ENCODE results near the gene WDR37. TPM values are rescaled to one million over a fixed set of nuclear protein-coding genes. Genes with fewer than 3 reads are reported as not detected.

WDR37 gene
- total and polyA plus RNA-seq, 2 donors, result 8.9 to 12.2 TPM

DNA sequence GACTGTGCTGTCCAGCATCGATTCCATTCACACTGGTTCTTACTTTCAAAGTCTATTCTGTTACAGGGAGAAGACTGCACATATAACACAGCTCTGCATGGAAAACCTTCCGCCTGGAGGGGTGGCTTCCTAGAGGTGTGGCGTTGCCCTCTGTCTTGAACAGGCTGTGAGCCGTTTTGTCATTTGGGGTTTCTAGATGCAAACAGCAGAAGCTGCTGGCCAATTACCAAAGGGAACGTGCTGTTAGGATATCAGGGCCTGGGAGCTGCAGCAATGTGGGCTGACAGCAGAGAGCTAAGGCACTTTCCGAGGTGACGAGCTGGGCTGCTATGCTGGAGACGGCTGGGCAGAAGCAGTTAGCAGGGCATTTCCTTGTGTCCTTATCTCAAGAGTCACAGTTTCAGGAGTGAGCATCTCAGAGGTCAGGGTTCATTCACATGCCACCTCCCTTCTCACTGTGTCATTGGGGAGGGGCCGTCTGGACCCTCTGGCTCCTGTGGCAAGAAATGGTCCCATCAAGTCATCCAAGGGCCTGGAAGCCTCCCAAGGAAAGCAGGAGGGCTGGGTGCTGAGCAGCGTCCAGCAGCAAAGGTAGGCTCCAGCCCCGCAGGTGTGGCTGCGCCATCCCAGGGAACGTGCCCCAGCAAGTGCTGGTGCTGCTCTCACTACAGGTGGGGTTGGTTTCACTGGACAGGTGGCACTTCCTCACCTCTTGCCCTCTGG is 106.5 kb downstream of the WDR37 start:
- 71% methylated on average over 13 of the region's 13 CpGs for WGBS
- H3K4me1 ChIP-seq (ENCODE audit: insufficient read depth), result no peaks in the 10 kb centered on the region
- H3K36me3 ChIP-seq (ENCODE audit: insufficient read depth), result no peaks in the 10 kb centered on the region
- H3K4me3 ChIP-seq (ENCODE audit: low read depth, low read length), result no peak overlapping the region
- H3K27ac ChIP-seq (ENCODE audit: low read depth), result no peak overlapping the region
- no peak for DNase-seq (ENCODE audit: extremely low spot score)

DNA sequence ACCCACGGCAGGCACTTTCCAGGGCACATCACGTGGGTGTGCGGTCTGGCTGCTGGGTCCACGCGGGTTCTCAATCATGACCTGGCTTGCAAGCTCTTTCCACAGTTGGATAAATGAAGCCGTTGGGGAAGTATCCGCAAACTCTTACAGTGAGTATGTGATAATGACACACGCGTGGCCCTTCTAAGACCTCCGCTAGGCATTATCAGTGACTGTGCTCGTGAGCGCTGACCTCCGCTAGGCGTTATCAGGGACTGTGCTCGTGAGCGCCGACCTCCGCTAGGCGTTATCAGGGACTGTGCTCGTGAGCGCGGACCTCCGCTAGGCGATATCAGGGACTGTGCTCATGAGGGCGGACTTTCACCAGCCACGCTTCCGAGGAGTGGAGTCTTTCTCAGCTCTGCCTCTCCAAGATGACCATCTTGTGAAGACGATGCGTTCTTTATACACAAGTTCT is 107.0 kb downstream of the WDR37 start:
- Histone ChIP-seq H3K36me3 (ENCODE audit: insufficient read depth) (no peaks in the 10 kb centered on the region), H3K4me3 (ENCODE audit: low read depth, low read length) (no peak overlapping the region), H3K27ac (ENCODE audit: low read depth) (no peak overlapping the region), H3K4me1 (ENCODE audit: insufficient read depth) (no peaks in the 10 kb centered on the region)
- DNase-seq (ENCODE audit: extremely low spot score), result no peak
- WGBS, result 95% methylated on average over 29 of the region's 29 CpGs

DNA sequence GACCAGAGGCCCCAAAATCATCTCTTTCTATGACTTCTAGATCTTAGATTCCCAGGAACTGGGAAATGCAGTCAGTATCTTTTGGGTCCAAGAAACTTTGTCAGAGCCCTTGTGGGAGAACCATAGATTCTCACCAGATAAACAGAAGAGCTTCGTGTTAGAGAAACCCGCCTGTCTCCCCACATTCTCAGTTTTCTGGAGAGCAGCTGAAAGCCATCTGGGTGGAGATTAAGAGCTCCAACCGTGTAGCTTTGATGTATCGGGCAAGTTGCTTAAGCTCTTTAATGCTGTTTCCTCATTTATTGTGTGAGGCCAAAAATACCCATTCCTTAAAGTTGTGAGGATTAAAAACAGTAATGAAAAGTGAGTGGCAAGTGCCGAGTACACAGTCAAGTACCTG is 107.6 kb downstream of the WDR37 start:
- H3K4me1 ChIP-seq (ENCODE audit: insufficient read depth), result no peaks in the 10 kb centered on the region
- no peaks in the 10 kb centered on the region for H3K36me3 ChIP-seq (ENCODE audit: insufficient read depth)
- H3K4me3 ChIP-seq (ENCODE audit: low read depth, low read length), result no peak overlapping the region
- no peak for DNase-seq (ENCODE audit: extremely low spot score)
- WGBS, result 38% methylated on average over 5 of the region's 5 CpGs
- no peak overlapping the region for H3K27ac ChIP-seq (ENCODE audit: low read depth)

DNA sequence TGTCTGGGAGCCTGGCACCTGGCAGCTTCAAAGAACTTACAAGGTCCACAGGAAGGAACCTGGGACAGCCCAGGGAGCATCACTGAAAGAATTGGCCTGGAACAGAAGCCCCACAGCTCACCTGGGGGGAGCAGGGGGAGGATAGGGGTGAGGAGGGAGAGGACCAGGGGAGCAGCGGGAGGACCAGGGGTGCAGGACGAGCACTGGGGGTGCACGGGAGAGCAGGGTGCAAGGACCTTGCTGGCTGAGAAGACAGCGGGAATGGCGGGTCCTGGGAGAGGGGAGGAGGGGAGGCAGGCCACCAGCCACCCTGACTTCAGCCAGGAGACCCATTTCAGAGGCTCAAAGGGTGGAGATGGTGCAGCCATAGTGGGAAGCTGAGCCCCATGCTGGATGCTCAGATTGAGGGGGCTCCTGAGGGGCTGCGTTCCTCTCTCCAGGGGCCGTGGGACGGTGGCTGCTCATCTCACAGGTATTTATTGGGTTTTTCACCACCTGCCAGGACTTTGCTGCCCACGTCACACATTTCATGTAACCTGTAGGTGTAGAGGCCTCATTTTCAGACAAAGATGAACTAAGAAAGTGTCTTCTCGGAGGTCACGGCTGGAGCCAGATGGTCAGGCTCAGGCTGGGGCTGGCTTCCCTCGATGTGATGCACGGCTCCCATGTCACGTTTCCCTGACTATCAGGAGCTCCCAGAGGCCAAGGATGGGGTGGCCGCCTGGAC is 110.1 kb downstream of the WDR37 start:
- Histone ChIP-seq H3K36me3 (ENCODE audit: insufficient read depth) (no peaks in the 10 kb centered on the region), H3K27ac (ENCODE audit: low read depth) (no peak overlapping the region), H3K4me3 (ENCODE audit: low read depth, low read length) (no peak overlapping the region), H3K4me1 (ENCODE audit: insufficient read depth) (no peaks in the 10 kb centered on the region)
- WGBS, result 90% methylated on average over 15 of the region's 15 CpGs
- DNase-seq (ENCODE audit: extremely low spot score), result no peak

DNA sequence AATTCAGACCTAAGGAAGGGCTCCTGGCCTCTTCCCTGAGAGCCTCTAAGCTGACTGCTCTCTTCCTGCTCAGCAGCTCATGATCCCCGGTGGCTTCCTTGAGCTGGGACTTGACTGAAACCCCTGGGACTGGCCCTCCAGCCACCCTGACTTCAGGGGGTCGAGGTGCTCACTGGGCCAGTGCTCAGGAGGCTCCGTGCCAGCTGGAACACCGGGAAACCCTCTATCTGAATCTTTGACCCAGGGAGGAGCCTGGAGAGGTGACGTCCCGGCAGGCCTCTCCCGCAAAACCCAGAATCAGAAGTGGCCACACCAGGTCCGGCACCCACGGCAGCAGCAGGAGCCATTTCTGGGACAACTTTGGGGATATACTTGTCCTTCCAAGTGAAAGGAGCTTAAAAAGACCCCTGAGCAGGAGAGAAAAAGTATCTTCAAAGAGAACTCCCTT is 110.7 kb downstream of the WDR37 start:
- no peak for DNase-seq (ENCODE audit: extremely low spot score)
- Histone ChIP-seq H3K27ac (ENCODE audit: low read depth) (no peak overlapping the region), H3K4me1 (ENCODE audit: insufficient read depth) (no peaks in the 10 kb centered on the region), H3K4me3 (ENCODE audit: low read depth, low read length) (no peak overlapping the region), H3K36me3 (ENCODE audit: insufficient read depth) (no peaks in the 10 kb centered on the region)
- WGBS, result 87% methylated on average over 9 of the region's 9 CpGs

DNA sequence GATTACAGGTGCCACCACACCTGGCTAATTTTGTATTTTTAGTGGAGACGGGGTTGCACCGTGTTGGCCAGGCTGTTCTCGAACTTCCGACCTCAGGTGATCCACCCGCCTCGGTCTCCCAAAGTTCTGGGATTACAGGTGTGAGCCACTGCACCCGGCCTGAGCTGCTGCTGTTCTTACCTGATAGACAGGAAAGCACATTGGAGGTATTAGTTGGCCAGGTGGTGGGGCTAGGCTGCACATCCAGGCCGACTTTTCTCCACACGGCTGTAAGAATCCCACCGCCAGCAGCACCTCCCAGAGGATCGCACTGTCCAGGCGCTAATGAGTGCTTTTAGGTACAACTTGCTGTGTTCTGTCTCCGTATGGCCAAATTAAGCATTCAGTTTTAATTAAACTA is 112.6 kb downstream of the WDR37 start:
- no peaks in the 10 kb centered on the region for H3K4me1 ChIP-seq (ENCODE audit: insufficient read depth)
- DNase-seq (ENCODE audit: extremely low spot score), result no peak
- H3K36me3 ChIP-seq (ENCODE audit: insufficient read depth), result no peaks in the 10 kb centered on the region
- no peak overlapping the region for H3K4me3 ChIP-seq (ENCODE audit: low read depth, low read length)
- WGBS, result 91% methylated on average over 13 of the region's 13 CpGs
- H3K27ac ChIP-seq (ENCODE audit: low read depth), result no peak overlapping the region

DNA sequence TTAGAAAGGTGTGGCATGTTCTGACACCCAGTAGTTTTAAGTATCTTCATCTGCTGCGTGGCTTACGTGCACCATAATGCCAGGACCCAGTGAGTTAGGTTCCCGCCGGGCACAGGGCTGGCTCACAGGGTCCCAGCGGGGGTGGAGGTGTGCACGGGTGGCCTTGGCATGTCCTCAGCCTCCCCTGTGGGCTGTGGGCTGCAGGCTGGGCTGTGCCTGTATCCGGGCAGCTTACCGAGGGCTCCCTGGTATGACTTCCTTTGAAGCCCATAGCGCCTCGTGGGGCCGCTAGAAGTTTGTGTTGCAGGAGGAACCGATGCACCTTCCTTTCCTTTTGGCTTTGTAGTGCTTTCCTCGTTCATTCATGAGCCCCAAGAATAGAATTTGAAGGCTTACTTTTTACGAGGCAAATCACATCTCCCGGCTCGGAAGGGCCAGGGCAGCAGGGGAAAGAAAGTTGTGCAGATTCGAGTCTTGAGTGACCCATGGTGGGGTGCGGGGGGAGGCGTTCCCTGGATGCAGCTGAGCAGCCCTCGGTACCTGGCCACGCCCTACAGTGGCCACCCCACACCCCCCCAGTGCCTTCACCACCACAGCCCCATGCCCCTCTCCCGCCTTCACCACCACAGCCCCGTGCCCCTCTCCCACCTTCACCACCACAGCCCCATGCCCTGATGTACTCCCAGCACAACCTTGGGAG is 113.2 kb downstream of the WDR37 start:
- WGBS, result 71% methylated on average over 23 of the region's 23 CpGs
- Histone ChIP-seq H3K36me3 (ENCODE audit: insufficient read depth) (no peaks in the 10 kb centered on the region), H3K4me1 (ENCODE audit: insufficient read depth) (no peaks in the 10 kb centered on the region), H3K4me3 (ENCODE audit: low read depth, low read length) (no peak overlapping the region), H3K27ac (ENCODE audit: low read depth) (no peak overlapping the region)
- DNase-seq (ENCODE audit: extremely low spot score), result no peak

DNA sequence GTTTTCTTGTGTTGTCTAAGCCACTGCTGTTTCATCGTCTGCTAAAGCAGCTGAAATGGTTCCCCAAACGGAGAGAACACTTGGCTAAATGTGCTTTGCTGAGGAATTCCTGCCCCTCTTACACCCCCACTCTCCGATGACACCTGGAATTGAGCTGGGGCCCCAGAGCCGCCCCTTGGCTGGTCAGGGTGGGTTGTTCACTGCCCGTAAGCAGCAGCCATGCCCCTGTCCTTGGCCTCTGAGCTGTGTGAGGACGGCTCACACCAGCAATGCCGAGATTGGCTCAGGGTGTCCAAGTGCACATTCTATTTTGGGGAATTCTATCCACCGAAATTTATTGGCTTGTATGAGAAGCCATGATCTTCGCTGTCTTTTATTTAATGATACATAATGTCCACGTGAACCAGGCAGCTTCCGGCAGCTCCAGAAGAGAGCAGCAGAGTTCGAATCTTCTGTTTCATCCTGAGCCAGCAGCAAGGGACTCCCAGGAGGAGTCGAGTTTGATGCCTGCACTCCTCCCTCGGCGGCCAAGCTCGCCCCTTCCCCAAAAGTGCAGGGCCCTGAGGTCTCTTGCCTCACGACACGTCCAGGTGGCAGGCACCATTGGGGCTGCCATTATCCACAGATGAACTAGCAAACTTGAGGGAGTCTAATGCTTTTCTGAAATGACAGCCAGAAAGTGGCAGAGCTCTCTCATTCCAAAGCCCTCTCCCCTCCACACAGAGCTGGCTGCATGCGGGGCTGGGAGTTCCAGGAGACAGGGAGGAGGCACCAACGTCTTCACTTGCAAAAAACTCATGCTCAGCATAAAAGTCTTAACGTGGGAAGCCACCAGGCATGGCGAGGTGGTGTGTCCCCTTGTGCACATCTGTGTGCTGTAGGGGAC is 114.0 kb downstream of the WDR37 start:
- no peak for DNase-seq (ENCODE audit: extremely low spot score)
- no peak overlapping the region for H3K4me3 ChIP-seq (ENCODE audit: low read depth, low read length)
- WGBS, result 50% methylated on average over 22 of the region's 22 CpGs
- no peak overlapping the region for H3K27ac ChIP-seq (ENCODE audit: low read depth)
- no peaks in the 10 kb centered on the region for H3K4me1 ChIP-seq (ENCODE audit: insufficient read depth)
- no peaks in the 10 kb centered on the region for H3K36me3 ChIP-seq (ENCODE audit: insufficient read depth)

DNA sequence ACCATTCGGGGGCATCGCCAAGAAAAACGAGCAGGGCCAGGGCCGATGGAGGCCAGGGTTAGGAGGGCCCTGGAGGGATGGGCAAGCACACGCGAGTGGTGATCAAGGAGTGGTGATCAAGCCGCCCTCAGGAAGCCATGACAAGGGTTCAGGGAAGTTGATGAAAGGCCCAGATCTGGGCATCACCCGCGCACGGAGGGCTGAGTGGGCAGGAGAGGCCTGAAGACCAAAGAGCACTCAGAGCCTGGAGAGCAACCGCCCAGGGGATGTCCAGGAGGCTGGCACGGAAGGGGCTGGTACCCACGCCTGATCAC is 114.6 kb downstream of the WDR37 start:
- no peak for DNase-seq (ENCODE audit: extremely low spot score)
- no peaks in the 10 kb centered on the region for H3K36me3 ChIP-seq (ENCODE audit: insufficient read depth)
- 89% methylated on average over 13 of the region's 13 CpGs for WGBS

DNA sequence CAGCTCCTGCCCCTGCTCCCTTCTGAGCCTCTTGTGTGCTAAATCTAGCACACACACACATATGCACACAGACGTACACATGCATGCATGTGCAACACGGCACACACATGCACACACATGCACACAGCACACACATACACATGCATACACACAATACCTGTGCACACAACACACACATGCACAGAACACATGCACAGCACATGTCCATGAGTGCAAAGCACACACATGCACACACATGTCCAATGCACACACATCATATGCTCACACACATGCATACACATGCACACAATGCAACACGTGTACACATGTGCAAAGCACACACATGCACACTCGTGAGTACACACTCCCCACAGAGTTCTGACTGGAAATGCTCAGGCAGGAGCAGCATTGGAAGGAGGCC is 115.0 kb downstream of the WDR37 start:
- no peaks in the 10 kb centered on the region for H3K36me3 ChIP-seq (ENCODE audit: insufficient read depth)
- no peak for DNase-seq (ENCODE audit: extremely low spot score)
- H3K27ac ChIP-seq (ENCODE audit: low read depth), result no peak overlapping the region
- no peaks in the 10 kb centered on the region for H3K4me1 ChIP-seq (ENCODE audit: insufficient read depth)
- WGBS, result 90% methylated on average over 4 of the region's 4 CpGs
- H3K4me3 ChIP-seq (ENCODE audit: low read depth, low read length), result no peak overlapping the region

More for the DNA sequence above, 114.6 kb downstream of the WDR37 start:
- Histone ChIP-seq H3K4me3 (ENCODE audit: low read depth, low read length) (no peak overlapping the region), H3K27ac (ENCODE audit: low read depth) (no peak overlapping the region), H3K4me1 (ENCODE audit: insufficient read depth) (no peaks in the 10 kb centered on the region)

DNA sequence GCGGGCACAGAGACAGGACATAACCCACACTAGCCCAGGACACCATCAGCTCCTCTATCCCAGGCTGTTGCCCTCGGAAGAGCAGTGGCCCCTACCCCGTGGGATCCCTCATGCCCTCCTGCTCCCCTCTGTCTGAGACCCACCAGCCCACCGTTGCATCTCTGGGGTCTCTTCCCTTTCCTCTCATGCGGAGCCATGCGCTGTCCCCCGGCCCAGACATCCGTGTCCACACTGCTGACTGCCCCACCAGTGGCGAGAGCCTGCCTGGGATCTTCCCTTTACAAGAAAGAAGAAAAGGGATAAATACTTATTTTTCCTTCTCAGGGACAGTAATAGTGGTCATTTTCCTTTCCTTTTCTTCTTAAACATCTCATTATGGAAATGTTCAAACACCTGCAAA is 115.4 kb downstream of the WDR37 start:
- H3K4me1 ChIP-seq (ENCODE audit: insufficient read depth), result no peaks in the 10 kb centered on the region
- no peak for DNase-seq (ENCODE audit: extremely low spot score)
- H3K36me3 ChIP-seq (ENCODE audit: insufficient read depth), result no peaks in the 10 kb centered on the region
- no peak overlapping the region for H3K4me3 ChIP-seq (ENCODE audit: low read depth, low read length)
- no peak overlapping the region for H3K27ac ChIP-seq (ENCODE audit: low read depth)
- WGBS, result 88% methylated on average over 9 of the region's 9 CpGs

DNA sequence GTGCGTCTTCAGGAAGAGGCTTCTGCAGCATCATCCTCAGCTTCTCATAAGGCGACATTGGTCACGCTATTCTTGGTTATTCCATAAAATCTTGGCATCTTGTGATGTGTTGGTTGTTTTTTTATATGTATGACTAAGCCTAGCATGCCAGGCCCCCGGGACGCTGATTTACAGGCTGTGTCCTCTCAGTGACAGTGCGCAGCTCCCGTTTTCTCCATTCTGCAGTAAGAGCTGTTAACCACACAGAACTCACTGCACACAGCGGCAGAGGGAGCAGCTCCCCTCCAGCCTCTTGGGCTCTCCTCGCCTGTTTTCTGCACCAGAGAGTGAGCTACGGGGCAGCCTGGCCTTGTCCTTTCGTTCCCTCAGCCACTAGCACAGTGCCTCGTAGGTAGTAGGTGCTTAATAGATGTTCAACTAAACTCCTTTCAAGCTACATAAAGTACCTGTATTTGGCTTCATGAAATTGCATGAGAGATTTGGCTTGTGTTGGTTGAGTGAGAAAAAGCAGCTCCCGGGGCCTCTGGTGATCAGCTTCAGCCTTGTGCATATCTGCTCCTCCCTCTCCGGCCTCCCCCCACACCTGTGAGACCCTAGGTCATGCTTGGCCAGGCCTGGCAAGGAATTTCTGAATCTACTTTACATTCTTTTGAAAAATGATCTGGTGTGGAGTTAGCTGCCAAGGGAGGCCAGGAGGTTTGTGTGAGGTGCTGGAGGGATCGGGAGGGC is 116.2 kb downstream of the WDR37 start:
- no peaks in the 10 kb centered on the region for H3K4me1 ChIP-seq (ENCODE audit: insufficient read depth)
- no peak overlapping the region for H3K4me3 ChIP-seq (ENCODE audit: low read depth, low read length)
- no peaks in the 10 kb centered on the region for H3K36me3 ChIP-seq (ENCODE audit: insufficient read depth)
- DNase-seq (ENCODE audit: extremely low spot score), result no peak
- WGBS, result 78% methylated on average over 15 of the region's 15 CpGs
- no peak overlapping the region for H3K27ac ChIP-seq (ENCODE audit: low read depth)

DNA sequence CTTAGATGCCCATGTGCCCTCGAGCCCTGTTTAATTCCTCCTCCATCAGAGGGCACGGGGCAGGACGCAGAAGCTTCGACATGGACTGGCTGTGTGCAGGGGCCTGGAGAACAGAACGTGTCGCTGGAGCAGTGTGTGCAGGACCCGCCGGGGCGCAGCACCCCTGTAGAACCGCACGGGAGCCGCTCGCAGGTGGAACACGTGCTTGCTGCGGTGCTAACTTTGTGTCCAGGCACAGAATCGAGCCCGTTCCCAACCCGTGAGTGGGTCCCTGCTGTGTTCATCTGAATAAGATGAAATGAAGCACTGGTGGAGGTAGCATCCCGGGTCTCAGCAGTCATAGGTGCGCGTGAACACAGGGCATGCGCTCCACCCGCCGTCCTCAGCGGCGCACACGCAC is 116.9 kb downstream of the WDR37 start:
- DNase-seq (ENCODE audit: extremely low spot score), result no peak

More for the DNA sequence above, 116.9 kb downstream of the WDR37 start:
- Histone ChIP-seq H3K36me3 (ENCODE audit: insufficient read depth) (no peaks in the 10 kb centered on the region), H3K27ac (ENCODE audit: low read depth) (no peak overlapping the region), H3K4me1 (ENCODE audit: insufficient read depth) (no peaks in the 10 kb centered on the region), H3K4me3 (ENCODE audit: low read depth, low read length) (no peak overlapping the region)
- WGBS, result 90% methylated on average over 27 of the region's 27 CpGs
